ENCODE measurements around the gene SMC4. TPM values are rescaled to one million over a fixed set of nuclear protein-coding genes. Genes with fewer than 3 reads are reported as not detected.
"Not testable (repeated sequence)": the region's sequence is repeated elsewhere in the genome, so short reads cannot be mapped to it uniquely, and the experiment has no call there.

SMC4 gene
- total and polyA plus RNA-seq, 2 donors: 14.5 to 205 TPM

DNA sequence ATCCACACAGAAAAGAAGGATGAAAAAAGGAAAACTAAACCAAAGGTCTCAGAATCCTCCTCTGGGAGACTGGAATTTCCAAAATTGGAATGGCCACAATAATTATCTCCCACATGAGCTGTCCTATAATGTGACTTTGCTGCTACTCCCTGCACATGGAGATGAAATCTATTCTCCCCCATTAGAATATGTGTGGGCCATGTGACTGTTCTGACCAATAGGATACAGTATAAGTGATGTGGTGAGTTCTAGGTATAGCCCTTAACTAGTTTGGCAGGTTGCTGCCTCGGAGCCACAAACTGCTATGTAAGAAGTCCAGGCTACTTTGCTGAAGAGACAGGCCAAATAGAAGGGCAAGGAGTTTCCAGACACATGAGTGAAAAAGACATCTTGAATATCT lies 45.0 kb downstream of the SMC4 start:
- H3K27ac ChIP-seq (ENCODE audit: low read depth): no peak overlapping the region
- 91% methylated on average over 1 of the region's 1 CpG for WGBS
- H3K36me3 ChIP-seq (ENCODE audit: insufficient read depth): no peaks in the 10 kb centered on the region
- no peak overlapping the region for H3K4me3 ChIP-seq (ENCODE audit: low read depth, low read length)
- DNase-seq (ENCODE audit: extremely low spot score): no peak
- no peaks in the 10 kb centered on the region for H3K4me1 ChIP-seq (ENCODE audit: insufficient read depth)

- H3K36me3 ChIP-seq (ENCODE audit: insufficient read depth): no peaks in the 10 kb centered on the region
- H3K27ac ChIP-seq (ENCODE audit: low read depth): no peak overlapping the region
- 97% methylated on average over 1 of the region's 1 CpG for WGBS
- no peaks in the 10 kb centered on the region for H3K4me1 ChIP-seq (ENCODE audit: insufficient read depth)
- DNase-seq (ENCODE audit: extremely low spot score): no peak
- H3K4me3 ChIP-seq (ENCODE audit: low read depth, low read length): no peak overlapping the region
Observed at GRCh38 chr3:160445854-160446253, 46.4 kb downstream of the SMC4 start.

DNA sequence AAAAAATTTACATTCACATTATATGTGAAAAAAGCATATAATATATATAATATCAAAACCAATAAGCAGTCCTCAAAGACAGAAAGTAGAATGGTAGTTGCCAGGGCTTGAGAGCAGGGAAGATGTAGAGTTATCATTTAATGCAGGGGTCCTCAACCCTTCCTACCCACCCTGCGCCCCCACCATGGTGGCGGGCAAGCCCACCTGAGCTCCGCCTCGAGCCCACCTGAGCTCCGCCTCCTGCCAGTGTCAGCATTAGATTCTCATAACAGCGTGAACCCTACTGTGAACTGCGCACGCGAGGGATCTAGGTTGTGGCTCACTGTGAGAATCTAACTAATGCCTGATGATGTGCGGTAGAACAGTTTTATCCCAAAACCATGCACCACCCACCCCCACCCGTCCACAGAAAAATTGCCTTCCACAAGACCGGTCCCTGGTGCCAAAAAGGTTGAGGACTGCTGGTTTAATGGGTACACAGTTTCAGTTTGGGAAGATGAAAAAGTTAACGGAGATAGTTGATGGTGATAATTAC lies 47.1 kb downstream of the SMC4 start:
- H3K36me3 ChIP-seq (ENCODE audit: insufficient read depth): no peaks in the 10 kb centered on the region
- WGBS: 95% methylated on average over 13 of the region's 13 CpGs
- no peak overlapping the region for H3K4me3 ChIP-seq (ENCODE audit: low read depth, low read length)
- no peaks in the 10 kb centered on the region for H3K4me1 ChIP-seq (ENCODE audit: insufficient read depth)
- H3K27ac ChIP-seq (ENCODE audit: low read depth): no peak overlapping the region
- no peak for DNase-seq (ENCODE audit: extremely low spot score)

GRCh38 chr3:160447544-160447943 lies 48.1 kb downstream of the SMC4 start:
- Histone ChIP-seq H3K27ac (ENCODE audit: low read depth) (no peak overlapping the region), H3K4me1 (ENCODE audit: insufficient read depth) (no peaks in the 10 kb centered on the region), H3K4me3 (ENCODE audit: low read depth, low read length) (no peak overlapping the region), H3K36me3 (ENCODE audit: insufficient read depth) (no peaks in the 10 kb centered on the region)
- no peak for DNase-seq (ENCODE audit: extremely low spot score)
- WGBS: 47% methylated on average over 3 of the region's 3 CpGs

DNA sequence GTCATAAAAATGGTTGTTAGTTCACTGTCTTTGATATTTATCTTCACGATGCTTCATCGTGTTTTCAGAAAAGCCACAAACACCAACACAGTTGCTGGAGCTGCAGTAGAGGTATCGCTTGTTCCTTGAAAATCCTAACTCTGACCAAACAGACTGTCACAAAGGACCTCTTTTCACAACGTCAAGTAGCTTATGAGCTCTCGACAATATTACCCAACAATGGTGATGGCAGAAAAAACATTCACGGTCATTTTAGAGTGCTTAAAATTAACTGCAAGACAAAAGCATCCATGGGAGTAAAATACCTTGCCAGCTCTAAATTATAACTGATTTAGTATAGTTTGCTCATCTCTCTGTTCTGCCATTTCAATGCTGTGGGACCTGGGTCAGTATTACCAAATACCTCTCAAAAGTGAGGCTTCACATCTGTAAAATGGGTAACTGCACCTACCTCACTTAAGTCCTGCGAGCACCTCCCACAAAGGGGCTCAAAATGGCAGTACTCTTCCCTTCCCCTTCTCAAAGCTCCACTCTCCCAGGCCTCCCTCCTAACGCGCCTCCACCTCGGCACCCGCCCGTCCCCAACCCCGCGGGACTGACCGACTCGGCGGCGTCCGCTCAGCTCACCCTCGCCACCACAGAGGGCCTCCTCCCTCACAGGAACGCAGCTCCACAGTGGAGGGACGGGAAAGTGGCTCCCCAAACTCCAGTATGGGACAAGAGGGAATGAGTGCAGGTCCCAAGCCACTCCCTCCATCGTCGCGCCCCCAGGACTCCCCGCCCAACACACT lies 49.6 kb downstream of the SMC4 start:
- Histone ChIP-seq H3K27ac (ENCODE audit: low read depth) (peak overlapping the region; percentile 60), H3K4me1 (ENCODE audit: insufficient read depth) (no peaks in the 10 kb centered on the region), H3K4me3 (ENCODE audit: low read depth, low read length) (peak overlapping the region; percentile 62), H3K36me3 (ENCODE audit: insufficient read depth) (no peaks in the 10 kb centered on the region)
- 1% methylated on average over 26 of the region's 26 CpGs for WGBS
- DNase-seq (ENCODE audit: extremely low spot score): peak; percentile 23

- Histone ChIP-seq H3K36me3 (ENCODE audit: insufficient read depth) (no peaks in the 10 kb centered on the region), H3K4me1 (ENCODE audit: insufficient read depth) (no peaks in the 10 kb centered on the region), H3K4me3 (ENCODE audit: low read depth, low read length) (peak within 1 kb of the TSS; percentile 62), H3K27ac (ENCODE audit: low read depth) (peak within 1 kb of the TSS; percentile 60)
- 6% methylated on average over 71 of the region's 71 CpGs for WGBS
- peak; percentile 85 for DNase-seq (ENCODE audit: extremely low spot score)
Observed at GRCh38 chr3:160449636-160450598, 50.5 kb downstream of the SMC4 start, which contains the start of gene TRIM59. TSS of gene TRIM59 (minus strand) at chr3:160449786. CDS start at chr3:160439183, 10,603 bp downstream.

- whole genome bisulfite sequencing: 49% methylated on average over 3 of the region's 3 CpGs
- no peak for DNase-seq (ENCODE audit: extremely low spot score)
- Histone ChIP-seq H3K4me3 (ENCODE audit: low read depth, low read length) (no peak overlapping the region), H3K4me1 (ENCODE audit: insufficient read depth) (no peaks in the 10 kb centered on the region), H3K36me3 (ENCODE audit: insufficient read depth) (no peaks in the 10 kb centered on the region), H3K27ac (ENCODE audit: low read depth) (no peak overlapping the region)
Observed at GRCh38 chr3:160450846-160451245, 51.4 kb downstream of the SMC4 start.

DNA sequence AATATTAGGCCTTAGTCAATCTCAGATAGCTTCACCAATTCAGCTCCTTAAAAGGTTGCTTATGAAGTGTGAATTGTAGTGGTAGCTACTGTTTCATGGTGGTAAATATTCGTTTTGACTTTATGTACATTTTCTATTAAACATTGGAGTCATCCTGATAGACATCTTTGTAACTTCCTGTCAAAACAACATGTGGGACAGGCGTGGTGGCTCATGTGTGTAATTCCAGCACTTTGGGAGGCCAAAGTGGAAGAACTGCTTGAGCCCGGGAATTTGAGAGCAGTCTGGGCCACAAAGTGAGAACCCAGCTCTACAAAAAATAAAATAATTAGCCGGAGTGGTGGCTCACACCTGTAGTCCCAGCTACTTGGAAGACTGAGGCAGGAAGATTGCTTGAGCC lies 52.2 kb downstream of the SMC4 start:
- no peaks in the 10 kb centered on the region for H3K36me3 ChIP-seq (ENCODE audit: insufficient read depth)
- no peak overlapping the region for H3K27ac ChIP-seq (ENCODE audit: low read depth)
- no peak for DNase-seq (ENCODE audit: extremely low spot score)
- no peaks in the 10 kb centered on the region for H3K4me1 ChIP-seq (ENCODE audit: insufficient read depth)
- H3K4me3 ChIP-seq (ENCODE audit: low read depth, low read length): no peak overlapping the region
- WGBS: 84% methylated on average over 4 of the region's 4 CpGs

- not testable (repeated sequence) for DNase-seq (ENCODE audit: extremely low spot score); H3K36me3 ChIP-seq (ENCODE audit: insufficient read depth); H3K4me3 ChIP-seq (ENCODE audit: low read depth, low read length); H3K27ac ChIP-seq (ENCODE audit: low read depth); H3K4me1 ChIP-seq (ENCODE audit: insufficient read depth)
- WGBS: 94% methylated on average over 19 of the region's 19 CpGs
Observed at GRCh38 chr3:160452251-160452650, 52.8 kb downstream of the SMC4 start.

GRCh38 chr3:160454995-160455394 lies 55.5 kb downstream of the SMC4 start:
- no peak overlapping the region for H3K4me3 ChIP-seq (ENCODE audit: low read depth, low read length)
- WGBS: 53% methylated on average over 1 of the region's 1 CpG

GRCh38 chr3:160455846-160456245 lies 56.4 kb downstream of the SMC4 start:
- 79% methylated on average over 3 of the region's 3 CpGs for WGBS
- H3K27ac ChIP-seq (ENCODE audit: low read depth): no peak overlapping the region
- H3K4me3 ChIP-seq (ENCODE audit: low read depth, low read length): no peak overlapping the region
- DNase-seq (ENCODE audit: extremely low spot score): no peak
- no peaks in the 10 kb centered on the region for H3K4me1 ChIP-seq (ENCODE audit: insufficient read depth)
- H3K36me3 ChIP-seq (ENCODE audit: insufficient read depth): no peaks in the 10 kb centered on the region

More at GRCh38 chr3:160454995-160455394, 55.5 kb downstream of the SMC4 start:
- H3K36me3 ChIP-seq (ENCODE audit: insufficient read depth): no peaks in the 10 kb centered on the region
- no peaks in the 10 kb centered on the region for H3K4me1 ChIP-seq (ENCODE audit: insufficient read depth)
- H3K27ac ChIP-seq (ENCODE audit: low read depth): no peak overlapping the region
- no peak for DNase-seq (ENCODE audit: extremely low spot score)

- no peak for DNase-seq (ENCODE audit: extremely low spot score)
- H3K27ac ChIP-seq (ENCODE audit: low read depth): no peak overlapping the region
- WGBS: 63% methylated on average over 4 of the region's 4 CpGs
- no peaks in the 10 kb centered on the region for H3K4me1 ChIP-seq (ENCODE audit: insufficient read depth)
- H3K36me3 ChIP-seq (ENCODE audit: insufficient read depth): no peaks in the 10 kb centered on the region
- H3K4me3 ChIP-seq (ENCODE audit: low read depth, low read length): no peak overlapping the region
Observed at GRCh38 chr3:160458151-160458550, 58.7 kb downstream of the SMC4 start.

GRCh38 chr3:160459450-160459970 lies 60.1 kb downstream of the SMC4 start:
- no peak overlapping the region for H3K27ac ChIP-seq (ENCODE audit: low read depth)
- no peaks in the 10 kb centered on the region for H3K36me3 ChIP-seq (ENCODE audit: insufficient read depth)
- H3K4me1 ChIP-seq (ENCODE audit: insufficient read depth): no peaks in the 10 kb centered on the region
- DNase-seq (ENCODE audit: extremely low spot score): no peak
- no peak overlapping the region for H3K4me3 ChIP-seq (ENCODE audit: low read depth, low read length)
- WGBS: 94% methylated on average over 9 of the region's 9 CpGs
